HepG2 (cell line): ENCODE results near the gene KSR1. TPM values are rescaled to one million over a fixed set of nuclear protein-coding genes. Genes with fewer than 3 reads are reported as not detected.

Experiments
- ATF7 ChIP-seq, 2 experiments: fragments of 450-650 bp in 1 of 2; sonication (generic) in 1 of 2; formaldehyde crosslinking in 1 of 2; IDR thresholded peaks; 2 replicates each; pipeline versions ENCODE4 v1.4.0 to v1.6.1; 2016 to 2020; ENCODE audit warnings: antibody characterized with exemption in 1 of 2, mild to moderate bottlenecking in 1 of 2, missing genetic modification reagents in 1 of 2
- CTCF ChIP-seq: sonication (generic); formaldehyde crosslinking; IDR thresholded peaks from 2 replicates; pipeline ENCODE4 v1.5.0; 2020; ENCODE audit warnings: mild to moderate bottlenecking, missing genetic modification reagents, moderate library complexity
- ELF4 ChIP-seq: sonication (generic); formaldehyde crosslinking; IDR thresholded peaks from 2 replicates; pipeline ENCODE4 v1.5.0; 2020; ENCODE audit warnings: missing genetic modification reagents, mild to moderate bottlenecking, moderate library complexity, borderline replicate concordance
- FOXA3 ChIP-seq: IDR thresholded peaks from 2 replicates; pipeline ENCODE4 v1.6.1; 2016; ENCODE audit warnings: missing genetic modification reagents, missing compliant biosample characterization
- HNF1A ChIP-seq, 2 experiments: sonication (generic) in 1 of 2; formaldehyde crosslinking in 1 of 2; IDR thresholded peaks; 2 replicates each; pipeline versions ENCODE4 v1.4.0 to v1.6.1; 2016 to 2020; ENCODE audit warnings: borderline replicate concordance in 1 of 2, low read depth in 1 of 2, mild to moderate bottlenecking in 1 of 2, missing genetic modification reagents in 1 of 2
- HNF1B ChIP-seq: sonication (generic); formaldehyde crosslinking; IDR thresholded peaks from 2 replicates; pipeline ENCODE4 v1.5.1; 2020; ENCODE audit warnings: mild to moderate bottlenecking, moderate library complexity, missing genetic modification reagents
- MAF1 ChIP-seq: sonication (generic); formaldehyde crosslinking; IDR thresholded peaks from 2 replicates; pipeline ENCODE4 v1.5.0; 2020; ENCODE audit warnings: missing genetic modification reagents, borderline replicate concordance
- NFIC ChIP-seq: IDR thresholded peaks from 2 replicates; pipeline ENCODE4 v1.6.1; 2012; ENCODE audit warnings: mild to moderate bottlenecking, low read length, inconsistent platforms
- NR2F2 ChIP-seq: IDR thresholded peaks from 2 replicates; pipeline ENCODE4 v1.6.1; 2012; ENCODE audit warnings: low read depth, inconsistent platforms, borderline replicate concordance
- RAD51 ChIP-seq: fragments of 450-650 bp; IDR thresholded peaks from 2 replicates; pipeline ENCODE4 v1.6.1; 2016; ENCODE audit warnings: borderline replicate concordance
- RARA ChIP-seq: IDR thresholded peaks from 2 replicates; pipeline ENCODE4 v1.6.1; 2016; ENCODE audit warnings: missing genetic modification reagents, missing compliant biosample characterization
- SNAPC5 ChIP-seq: sonication (generic); formaldehyde crosslinking; IDR thresholded peaks from 2 replicates; pipeline ENCODE4 v1.8.1; 2023; ENCODE audit warnings: mild to moderate bottlenecking, missing genetic modification reagents, borderline replicate concordance
- ZFP41 ChIP-seq: sonication (generic); formaldehyde crosslinking; IDR thresholded peaks from 2 replicates; pipeline ENCODE4 v1.4.0; 2020; ENCODE audit warnings: mild to moderate bottlenecking, missing genetic modification reagents, borderline replicate concordance
- ZNF205 ChIP-seq: IDR thresholded peaks from 2 replicates; pipeline ENCODE4 v1.6.1; 2018; ENCODE audit warnings: missing biosample characterization, missing genetic modification reagents
- ZNF275 ChIP-seq: sonication (generic); formaldehyde crosslinking; IDR thresholded peaks from 2 replicates; pipeline ENCODE4 v1.8.0; 2022; ENCODE audit warnings: missing genetic modification reagents, mild to moderate bottlenecking, inconsistent platforms, borderline replicate concordance
- ZNF446 ChIP-seq: sonication (generic); formaldehyde crosslinking; IDR thresholded peaks from 2 replicates; pipeline ENCODE4 v1.5.0; 2020; ENCODE audit warnings: mild to moderate bottlenecking, missing genetic modification reagents
- ZNF460 ChIP-seq: sonication (generic); formaldehyde crosslinking; IDR thresholded peaks from 2 replicates; pipeline ENCODE4 v1.5.1; 2020; ENCODE audit warnings: missing genetic modification reagents, mild to moderate bottlenecking, borderline replicate concordance
- ZNF468 ChIP-seq: sonication (generic); formaldehyde crosslinking; IDR thresholded peaks from 2 replicates; pipeline ENCODE4 v1.8.0; 2022; ENCODE audit warnings: mild to moderate bottlenecking, moderate library complexity, missing genetic modification reagents
- ZNF674 ChIP-seq: sonication (generic); formaldehyde crosslinking; IDR thresholded peaks from 2 replicates; pipeline ENCODE4 v1.5.0; 2020; ENCODE audit warnings: low read depth, mild to moderate bottlenecking, missing genetic modification reagents
- ZNF761 ChIP-seq: sonication (generic); formaldehyde crosslinking; conservative IDR thresholded peaks from 2 replicates; pipeline ENCODE4 v1.4.0; 2020; ENCODE audit warnings: mild to moderate bottlenecking, missing genetic modification reagents
- ZNF839 ChIP-seq: sonication (generic); formaldehyde crosslinking; IDR thresholded peaks from 2 replicates; pipeline ENCODE4 v1.4.0; 2020; ENCODE audit warnings: missing genetic modification reagents, mild to moderate bottlenecking, borderline replicate concordance
- polyA plus RNA-seq, 8 experiments: library from polyadenylated mRNA; depleted of rRNA in 3 of 8; stranded (reverse) in 7 of 8; unstranded in 1 of 8; fragments of >200 nt; fragmentation: Illumina TruSeq in 4 of 8; extraction: Trizol in 4 of 8; gene quantifications; 2 replicates each; pipeline versions ENCODE4 v1.2.1 to v1.2.3, GENCODE V29; 2011 to 2016; ENCODE audit warnings: low read depth in 4 of 8, missing spikeins in 1 of 8, mixed read lengths in 1 of 8; ENCODE audit not compliant: insufficient read depth in 1 of 8
- total RNA-seq, 5 experiments: library from RNA; depleted of rRNA; stranded (reverse); fragments of >200 nt; fragmentation: Illumina TruSeq; extraction: Trizol; gene quantifications; 2 replicates each; pipeline ENCODE4 v1.2.3, GENCODE V29; 2016; ENCODE audit warnings: low read depth in 1 of 5

KSR1 gene
- total and polyA plus RNA-seq, 2 of the 13 experiments (the other 11 are each of a cell fraction or from before 2014, with no cell fraction given): 10.1 to 16.6 TPM

- TF ChIP-seq ATF7 (IDR thresholded peaks at IDR 0.05): no peak
- TF ChIP-seq ATF7 (CRISPR knock-in tag; IDR thresholded peaks at IDR 0.05): no peak
- no peak for TF ChIP-seq RAD51
- TF ChIP-seq MAF1 (CRISPR knock-in tag): no peak
- TF ChIP-seq SNAPC5: no peak
- no peak for TF ChIP-seq ZNF839 (CRISPR knock-in tag)
- TF ChIP-seq HNF1B (CRISPR knock-in tag): no peak
- TF ChIP-seq ZNF460 (CRISPR knock-in tag): no peak
- no peak for TF ChIP-seq CTCF (CRISPR knock-in tag)
- TF ChIP-seq NFIC: no peak
- TF ChIP-seq ZNF275 (CRISPR knock-in tag): no peak
- TF ChIP-seq ZNF761 (CRISPR knock-in tag): no peak
- no peak for TF ChIP-seq ELF4
- no peak for TF ChIP-seq ZNF446 (CRISPR knock-in tag)
- TF ChIP-seq ZNF468 (CRISPR knock-in tag): no peak
- TF ChIP-seq ZNF674 (CRISPR knock-in tag): no peak
- no peak for TF ChIP-seq ZFP41 (CRISPR knock-in tag)
- no peak for TF ChIP-seq HNF1A (IDR thresholded peaks at IDR 0.05; ENCODE audit: low read depth)
- no peak for TF ChIP-seq HNF1A (CRISPR knock-in tag; IDR thresholded peaks at IDR 0.05; ENCODE audit: borderline replicate concordance)
- no peak for TF ChIP-seq ZNF205 (CRISPR knock-in tag)
- TF ChIP-seq RARA (CRISPR knock-in tag): peak; percentile 67
- peak; percentile 67 for TF ChIP-seq FOXA3
- 0 out of 2 replicates have a peak, but pooled peaks have one; percentile 37 for TF ChIP-seq NR2F2
These were observed 74.6 kb downstream of the KSR1 start (continued) for GRCh38 chr17:27530764-27531391.
